Neuronal stem cell (in vitro differentiated cells): ENCODE data around the gene IGFBP3.

Experiments
- DNase-seq: peaks from one replicate; pipeline ENCODE4 v3.0.0-alpha.2; 2013; ENCODE audit warnings: low spot score
- H2AFZ ChIP-seq: one replicate; pipeline ENCODE4 v1.6.1; 2013; ENCODE audit warnings: mild to moderate bottlenecking, low read length, inconsistent platforms
- H2AK5ac ChIP-seq: 2 replicates; pipeline ENCODE4 v1.6.1; 2013; ENCODE audit warnings: low read depth, mild to moderate bottlenecking, inconsistent platforms, low read length, moderate library complexity, mixed read lengths
- H2BK120ac ChIP-seq: 2 replicates; pipeline ENCODE4 v1.6.1; 2013; ENCODE audit warnings: low read depth, mild to moderate bottlenecking, inconsistent platforms, low read length, moderate library complexity, mixed read lengths
- H2BK12ac ChIP-seq: one replicate; pipeline ENCODE4 v1.6.1; 2013; ENCODE audit warnings: low read length, inconsistent platforms
- H2BK15ac ChIP-seq: 2 replicates; pipeline ENCODE4 v1.6.1; 2013; ENCODE audit warnings: mild to moderate bottlenecking, low read length, inconsistent platforms, mixed read lengths
- H2BK5ac ChIP-seq: one replicate; pipeline ENCODE4 v1.6.1; 2013; ENCODE audit warnings: inconsistent platforms, mild to moderate bottlenecking, low read length, moderate library complexity
- H3K14ac ChIP-seq: one replicate; pipeline ENCODE4 v1.6.1; 2013; ENCODE audit warnings: low read length, inconsistent platforms
- H3K18ac ChIP-seq: 2 replicates; pipeline ENCODE4 v1.6.1; 2013; ENCODE audit warnings: low read length, inconsistent platforms
- H3K23ac ChIP-seq: 2 replicates; pipeline ENCODE4 v1.6.1; 2013; ENCODE audit warnings: low read depth, mild to moderate bottlenecking, mixed read lengths, low read length, inconsistent platforms; ENCODE audit not compliant: poor library complexity
- H3K27ac ChIP-seq: replicated peaks from 3 replicates; pipeline ENCODE4 v1.5.1; 2013; ENCODE audit warnings: low read length, inconsistent platforms
- H3K27me3 ChIP-seq, 3 experiments: 2 replicates each; pipeline ENCODE4 v1.6.1; 2013; ENCODE audit warnings: low read length in 3 of 3, mild to moderate bottlenecking in 2 of 3, inconsistent platforms in 1 of 3, low read depth in 1 of 3, mixed read lengths in 1 of 3, moderate library complexity in 1 of 3; ENCODE audit not compliant: control insufficient read depth in 3 of 3, insufficient read depth in 3 of 3
- H3K36me3 ChIP-seq, 2 donors: replicated peaks in 1 of 2; 2 replicates each; pipeline ENCODE4 v1.6.1; 2013; ENCODE audit warnings: low read length in 2 of 2; ENCODE audit not compliant: control insufficient read depth in 2 of 2, insufficient read depth in 2 of 2
- H3K4ac ChIP-seq: 2 replicates; pipeline ENCODE4 v1.6.1; 2013; ENCODE audit warnings: inconsistent platforms, mild to moderate bottlenecking, low read length, moderate library complexity
- H3K4me1 ChIP-seq, 2 donors: 1 replicate in 1 of 2; 2 replicates in 1 of 2; pipeline ENCODE4 v1.6.1; 2013; ENCODE audit warnings: low read length in 2 of 2, low read depth in 1 of 2; ENCODE audit not compliant: control insufficient read depth in 2 of 2, insufficient read depth in 1 of 2
- H3K4me2 ChIP-seq: one replicate; pipeline ENCODE4 v1.6.1; 2013; ENCODE audit warnings: mild to moderate bottlenecking, low read length, inconsistent platforms; ENCODE audit not compliant: insufficient read depth, poor library complexity, severe bottlenecking
- H3K4me3 ChIP-seq, 2 donors: 2 replicates each; pipeline ENCODE4 v1.5.1; 2013; ENCODE audit warnings: low read length in 2 of 2, mild to moderate bottlenecking in 2 of 2, inconsistent platforms in 1 of 2, moderate library complexity in 1 of 2
- H3K79me1 ChIP-seq: one replicate; pipeline ENCODE4 v1.6.1; 2013; ENCODE audit warnings: low read depth, mild to moderate bottlenecking, inconsistent platforms, low read length, moderate library complexity
- H3K9ac ChIP-seq: one replicate; pipeline ENCODE4 v1.6.1; 2013; ENCODE audit warnings: mild to moderate bottlenecking, low read depth, low read length, inconsistent platforms; ENCODE audit not compliant: poor library complexity
- H3K9me3 ChIP-seq, 2 donors: replicated peaks in 1 of 2; 2 replicates each; pipeline versions ENCODE3 to v1.6.1; 2013; ENCODE audit warnings: low read length in 2 of 2, mild to moderate bottlenecking in 2 of 2, inconsistent platforms in 1 of 2, low read depth in 1 of 2, mixed read lengths in 1 of 2, moderate library complexity in 1 of 2; ENCODE audit not compliant: control insufficient read depth in 2 of 2, insufficient read depth in 1 of 2
- H4K8ac ChIP-seq: one replicate; pipeline ENCODE4 v1.6.1; 2013; ENCODE audit warnings: low read depth, mild to moderate bottlenecking, inconsistent platforms, low read length, moderate library complexity
- H4K91ac ChIP-seq: one replicate; pipeline ENCODE4 v1.6.1; 2013; ENCODE audit warnings: low read length, low read depth, mild to moderate bottlenecking, inconsistent platforms; ENCODE audit not compliant: poor library complexity
- WGBS, 2 donors: extraction: QIAGEN DNeasy Blood & Tissue Kit; methylation state at CpG; one replicate each; pipeline ENCODE4 v1.1.7; 2013; ENCODE audit warnings: missing lambda C conversion rate in 2 of 2, mixed read lengths in 1 of 2; ENCODE audit not compliant: insufficient read length in 2 of 2, insufficient replicate concordance in 1 of 2; ENCODE audit errors: extremely low coverage in 2 of 2; 5-methylcytosine and 5-hydroxymethylcytosine counted together

Gene IGFBP3

GRCh38 chr7:45909561-45909960 is 11.5 kb downstream of the IGFBP3 start:
- no peak for DNase-seq
- H3K27ac ChIP-seq: no peak overlapping the region
- no peak overlapping the region for H3K4me2 ChIP-seq

GRCh38 chr7:45902820-45903219 is 18.3 kb downstream of the IGFBP3 start:
- no peak overlapping the region for H3K14ac ChIP-seq
- no CpG with 5 or more reads among the region's 1 CpG for WGBS, 2 donors
- H3K9ac ChIP-seq: no peak overlapping the region
- H2BK120ac ChIP-seq: no peak overlapping the region
- no peak overlapping the region for H2AK5ac ChIP-seq
- no peak overlapping the region for H4K8ac ChIP-seq
- no peaks in the 10 kb centered on the region for H3K27me3 ChIP-seq
- H2AFZ ChIP-seq: no peak overlapping the region
- H3K18ac ChIP-seq: no peak overlapping the region
- H3K4me1 ChIP-seq: no peaks in the 10 kb centered on the region
- H2BK12ac ChIP-seq: no peak overlapping the region
- H4K91ac ChIP-seq: no peak overlapping the region
- H3K9me3 ChIP-seq: no peaks in the 10 kb centered on the region
- H3K4me3 ChIP-seq: no peak overlapping the region
- no peak overlapping the region for H2BK15ac ChIP-seq
- H3K27ac ChIP-seq: no peak overlapping the region
- H3K79me1 ChIP-seq: no peaks in the 10 kb centered on the region
- no peak overlapping the region for H2BK5ac ChIP-seq
- no peak overlapping the region for H3K4me2 ChIP-seq
- DNase-seq: no peak
- H3K23ac ChIP-seq: no peak overlapping the region
- no peaks in the 10 kb centered on the region for H3K36me3 ChIP-seq
- H3K4ac ChIP-seq: no peak overlapping the region

More at GRCh38 chr7:45909561-45909960, 11.5 kb downstream of the IGFBP3 start:
- Histone ChIP-seq H4K91ac (no peak overlapping the region), H3K14ac (no peak overlapping the region), H3K27me3 (no peaks in the 10 kb centered on the region), H2BK5ac (no peak overlapping the region), H3K79me1 (no peaks in the 10 kb centered on the region), H3K4ac (no peak overlapping the region), H3K23ac (no peak overlapping the region), H3K4me3 (no peak overlapping the region), H3K18ac (no peak overlapping the region), H3K4me1 (no peaks in the 10 kb centered on the region), H3K9ac (no peak overlapping the region), H2BK15ac (no peak overlapping the region), H2AK5ac (no peak overlapping the region), H3K36me3 (peaks cover 10 to 22% of the 10 kb centered on the region in 2 donors), H2AFZ (no peak overlapping the region), H3K9me3 (no peaks in the 10 kb centered on the region), H2BK120ac (no peak overlapping the region), H4K8ac (no peak overlapping the region), H2BK12ac (no peak overlapping the region)

GRCh38 chr7:45901566-45901965 is 19.5 kb downstream of the IGFBP3 start:
- Histone ChIP-seq H3K4ac (no peak overlapping the region), H3K27ac (no peak overlapping the region), H3K36me3 (no peaks in the 10 kb centered on the region), H3K4me1 (no peaks in the 10 kb centered on the region), H2AFZ (no peak overlapping the region), H2AK5ac (no peak overlapping the region), H3K27me3 (no peaks in the 10 kb centered on the region), H3K4me2 (no peak overlapping the region), H3K79me1 (no peaks in the 10 kb centered on the region), H2BK12ac (no peak overlapping the region), H3K9ac (no peak overlapping the region), H2BK15ac (no peak overlapping the region), H3K18ac (no peak overlapping the region), H3K9me3 (no peaks in the 10 kb centered on the region), H3K14ac (no peak overlapping the region), H2BK5ac (no peak overlapping the region), H4K91ac (no peak overlapping the region), H4K8ac (no peak overlapping the region), H3K4me3 (no peak overlapping the region), H2BK120ac (no peak overlapping the region), H3K23ac (no peak overlapping the region)
- no peak for DNase-seq
- WGBS, 2 donors: no CpG with 5 or more reads among the region's 1 CpG

- Histone ChIP-seq H3K27me3 (peaks cover 0 to 8% (median 0%) of the 10 kb centered on the region in 3 experiments), H3K4me2 (no peak overlapping the region), H2AK5ac (no peak overlapping the region), H3K36me3 (no peaks in the 10 kb centered on the region), H3K4me3 (no peak overlapping the region), H2BK5ac (no peak overlapping the region), H2BK120ac (no peak overlapping the region), H2BK15ac (no peak overlapping the region), H3K27ac (no peak overlapping the region), H3K79me1 (no peaks in the 10 kb centered on the region), H4K91ac (no peak overlapping the region), H3K9me3 (no peaks in the 10 kb centered on the region), H3K9ac (no peak overlapping the region), H3K4me1 (no peaks in the 10 kb centered on the region), H2AFZ (no peak overlapping the region), H3K23ac (no peak overlapping the region), H3K14ac (no peak overlapping the region), H3K18ac (no peak overlapping the region), H3K4ac (no peak overlapping the region), H2BK12ac (no peak overlapping the region), H4K8ac (no peak overlapping the region)
- no CpG with 5 or more reads among the region's 2 CpGs for WGBS, 2 donors
- no peak for DNase-seq
Measured at GRCh38 chr7:45898222-45898621, 22.9 kb downstream of the IGFBP3 start.
